ENCODE data around the gene MAGEB1. TPM values are rescaled to one million over a fixed set of nuclear protein-coding genes. Genes with fewer than 3 reads are reported as not detected.

The MAGEB1 gene
- polyA plus RNA-seq, 1 donor from 2014 or later: not detected

DNA sequence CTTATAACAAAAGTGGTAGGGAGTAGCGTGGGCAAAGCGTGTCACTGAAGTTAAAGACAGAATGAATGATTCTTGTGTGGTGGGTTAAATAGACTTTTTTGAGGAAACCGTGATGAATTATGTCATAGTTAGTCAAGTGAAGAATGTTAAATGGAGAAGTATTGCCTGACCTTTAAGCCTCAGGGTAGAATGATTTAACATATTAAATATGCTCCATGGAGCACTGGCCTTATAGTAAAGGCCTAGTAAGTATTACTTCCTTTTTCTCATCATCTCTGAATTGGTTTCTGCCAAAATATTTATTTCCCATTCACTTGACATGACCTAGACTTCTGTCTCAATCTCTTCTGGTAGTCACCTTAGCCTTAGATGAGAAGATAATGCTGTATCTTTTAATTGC is 23.7 kb downstream of the MAGEB1 start:
- no peak for TF ChIP-seq EZH2 (IDR thresholded peaks at IDR 0.05; ENCODE audit: borderline replicate concordance, insufficient read depth, low read length, poor library complexity, severe bottlenecking)
- TF ChIP-seq SMC3 (conservative IDR thresholded peaks at IDR 0.05; ENCODE audit: poor library complexity): no peak
- no peak for TF ChIP-seq MXI1 (conservative IDR thresholded peaks at IDR 0.05; ENCODE audit: poor library complexity, severe bottlenecking)
- TF ChIP-seq RAD21 (conservative IDR thresholded peaks at IDR 0.05): no peak
- TF ChIP-seq EP300 (conservative IDR thresholded peaks at IDR 0.05; ENCODE audit: poor library complexity, severe bottlenecking): no peak
- TF ChIP-seq, protein P1, sequence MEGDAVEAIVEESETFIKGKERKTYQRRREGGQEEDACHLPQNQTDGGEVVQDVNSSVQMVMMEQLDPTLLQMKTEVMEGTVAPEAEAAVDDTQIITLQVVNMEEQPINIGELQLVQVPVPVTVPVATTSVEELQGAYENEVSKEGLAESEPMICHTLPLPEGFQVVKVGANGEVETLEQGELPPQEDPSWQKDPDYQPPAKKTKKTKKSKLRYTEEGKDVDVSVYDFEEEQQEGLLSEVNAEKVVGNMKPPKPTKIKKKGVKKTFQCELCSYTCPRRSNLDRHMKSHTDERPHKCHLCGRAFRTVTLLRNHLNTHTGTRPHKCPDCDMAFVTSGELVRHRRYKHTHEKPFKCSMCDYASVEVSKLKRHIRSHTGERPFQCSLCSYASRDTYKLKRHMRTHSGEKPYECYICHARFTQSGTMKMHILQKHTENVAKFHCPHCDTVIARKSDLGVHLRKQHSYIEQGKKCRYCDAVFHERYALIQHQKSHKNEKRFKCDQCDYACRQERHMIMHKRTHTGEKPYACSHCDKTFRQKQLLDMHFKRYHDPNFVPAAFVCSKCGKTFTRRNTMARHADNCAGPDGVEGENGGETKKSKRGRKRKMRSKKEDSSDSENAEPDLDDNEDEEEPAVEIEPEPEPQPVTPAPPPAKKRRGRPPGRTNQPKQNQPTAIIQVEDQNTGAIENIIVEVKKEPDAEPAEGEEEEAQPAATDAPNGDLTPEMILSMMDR (IDR thresholded peaks at IDR 0.05; ENCODE audit: poor library complexity, severe bottlenecking): no peak
- TF ChIP-seq, protein P2, sequence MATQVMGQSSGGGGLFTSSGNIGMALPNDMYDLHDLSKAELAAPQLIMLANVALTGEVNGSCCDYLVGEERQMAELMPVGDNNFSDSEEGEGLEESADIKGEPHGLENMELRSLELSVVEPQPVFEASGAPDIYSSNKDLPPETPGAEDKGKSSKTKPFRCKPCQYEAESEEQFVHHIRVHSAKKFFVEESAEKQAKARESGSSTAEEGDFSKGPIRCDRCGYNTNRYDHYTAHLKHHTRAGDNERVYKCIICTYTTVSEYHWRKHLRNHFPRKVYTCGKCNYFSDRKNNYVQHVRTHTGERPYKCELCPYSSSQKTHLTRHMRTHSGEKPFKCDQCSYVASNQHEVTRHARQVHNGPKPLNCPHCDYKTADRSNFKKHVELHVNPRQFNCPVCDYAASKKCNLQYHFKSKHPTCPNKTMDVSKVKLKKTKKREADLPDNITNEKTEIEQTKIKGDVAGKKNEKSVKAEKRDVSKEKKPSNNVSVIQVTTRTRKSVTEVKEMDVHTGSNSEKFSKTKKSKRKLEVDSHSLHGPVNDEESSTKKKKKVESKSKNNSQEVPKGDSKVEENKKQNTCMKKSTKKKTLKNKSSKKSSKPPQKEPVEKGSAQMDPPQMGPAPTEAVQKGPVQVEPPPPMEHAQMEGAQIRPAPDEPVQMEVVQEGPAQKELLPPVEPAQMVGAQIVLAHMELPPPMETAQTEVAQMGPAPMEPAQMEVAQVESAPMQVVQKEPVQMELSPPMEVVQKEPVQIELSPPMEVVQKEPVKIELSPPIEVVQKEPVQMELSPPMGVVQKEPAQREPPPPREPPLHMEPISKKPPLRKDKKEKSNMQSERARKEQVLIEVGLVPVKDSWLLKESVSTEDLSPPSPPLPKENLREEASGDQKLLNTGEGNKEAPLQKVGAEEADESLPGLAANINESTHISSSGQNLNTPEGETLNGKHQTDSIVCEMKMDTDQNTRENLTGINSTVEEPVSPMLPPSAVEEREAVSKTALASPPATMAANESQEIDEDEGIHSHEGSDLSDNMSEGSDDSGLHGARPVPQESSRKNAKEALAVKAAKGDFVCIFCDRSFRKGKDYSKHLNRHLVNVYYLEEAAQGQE (IDR thresholded peaks at IDR 0.05; ENCODE audit: borderline replicate concordance): no peak
- TF ChIP-seq TAF1 (IDR thresholded peaks at IDR 0.05; ENCODE audit: low read depth): no peak
- no peaks in the 10 kb centered on the region for H3F3A ChIP-seq (ENCODE audit: insufficient read depth, low read length, poor library complexity, severe bottlenecking)
- no peaks in the 10 kb centered on the region for H3K9me2 ChIP-seq (ENCODE audit: insufficient read depth, low read length)
- no peaks in the 10 kb centered on the region for H3K9me3 ChIP-seq (ENCODE audit: low read length)
- no peaks in the 10 kb centered on the region for H3K79me2 ChIP-seq (replicated peaks; ENCODE audit: insufficient read depth, low read length)
- no peaks in the 10 kb centered on the region for H3K27me3 ChIP-seq (ENCODE audit: insufficient read depth, low read depth, low read length)
- no peak overlapping the region for H3K27ac ChIP-seq (ENCODE audit: low read length)
- H3K4me3 ChIP-seq (ENCODE audit: low read length): no peak overlapping the region
- no peak overlapping the region for H2AFZ ChIP-seq (ENCODE audit: low read depth, low read length)
- H4K20me1 ChIP-seq (ENCODE audit: insufficient read depth): no peaks in the 10 kb centered on the region
- H3K36me3 ChIP-seq (ENCODE audit: insufficient read depth, low read length): no peaks in the 10 kb centered on the region
- no peak overlapping the region for H3K4me2 ChIP-seq (ENCODE audit: low read length)
- H3K9ac ChIP-seq (ENCODE audit: low read length): no peak overlapping the region

DNA sequence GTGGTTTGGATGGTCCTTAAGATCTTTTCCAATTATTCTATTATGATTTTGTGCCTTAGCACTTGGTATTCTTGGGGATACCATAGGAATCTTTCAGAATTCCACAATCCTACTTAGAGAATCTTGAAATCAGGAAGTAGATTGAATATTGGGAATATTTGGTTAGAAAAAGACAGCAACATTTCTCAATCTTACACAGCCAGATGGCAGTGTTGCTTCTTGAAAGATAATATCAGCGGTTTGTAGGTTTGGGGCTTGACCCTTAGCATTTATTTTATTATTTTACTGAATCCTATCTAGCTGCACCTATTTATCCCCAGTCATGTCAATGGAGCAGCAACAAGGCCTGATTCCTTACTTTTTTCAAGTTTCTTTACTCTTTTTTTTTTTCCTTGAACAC is 28.6 kb downstream of the MAGEB1 start:
- H3K27ac ChIP-seq (ENCODE audit: low read length): no peak overlapping the region
- no peaks in the 10 kb centered on the region for H3K36me3 ChIP-seq (ENCODE audit: insufficient read depth, low read length)
- H3F3A ChIP-seq (ENCODE audit: insufficient read depth, low read length, poor library complexity, severe bottlenecking): no peaks in the 10 kb centered on the region
- TF ChIP-seq, protein P1 (IDR thresholded peaks at IDR 0.05; ENCODE audit: poor library complexity, severe bottlenecking): no peak
- TF ChIP-seq, protein P2 (IDR thresholded peaks at IDR 0.05; ENCODE audit: borderline replicate concordance): no peak
- TF ChIP-seq TAF1 (IDR thresholded peaks at IDR 0.05; ENCODE audit: low read depth): no peak
- TF ChIP-seq SMC3 (conservative IDR thresholded peaks at IDR 0.05; ENCODE audit: poor library complexity): peak; percentile 43
- H3K9ac ChIP-seq (ENCODE audit: low read length): no peak overlapping the region
- no peak overlapping the region for H2AFZ ChIP-seq (ENCODE audit: low read depth, low read length)
- H3K79me2 ChIP-seq (replicated peaks; ENCODE audit: insufficient read depth, low read length): no peaks in the 10 kb centered on the region
- H3K9me2 ChIP-seq (ENCODE audit: insufficient read depth, low read length): no peaks in the 10 kb centered on the region
- no peaks in the 10 kb centered on the region for H4K20me1 ChIP-seq (ENCODE audit: insufficient read depth)
- H3K4me2 ChIP-seq (ENCODE audit: low read length): no peak overlapping the region
- no peaks in the 10 kb centered on the region for H3K9me3 ChIP-seq (ENCODE audit: low read length)
- no peak overlapping the region for H3K4me3 ChIP-seq (ENCODE audit: low read length)
- no peaks in the 10 kb centered on the region for H3K27me3 ChIP-seq (ENCODE audit: insufficient read depth, low read depth, low read length)

All from neural cell (in vitro differentiated cells).